Activated CD4-positive, alpha-beta T cell treated with anti-CD3 and anti-CD28 coated beads, Interleukin-10, Interleukin-2, amounts not matched to agents 100 ng/mL and 50 ng/mL, durations not matched to agents 16 hours and 8 hours (primary cell): ENCODE results near the gene PIK3AP1.
"Not testable (repeated sequence)": the region's sequence is repeated elsewhere in the genome, so short reads cannot be mapped to it uniquely, and the experiment has no call there.

ENCODE experiments used
- DNase-seq: peaks from one replicate; pipeline ENCODE4 v3.0.0-alpha.2; 2020

Gene PIK3AP1, protein sequence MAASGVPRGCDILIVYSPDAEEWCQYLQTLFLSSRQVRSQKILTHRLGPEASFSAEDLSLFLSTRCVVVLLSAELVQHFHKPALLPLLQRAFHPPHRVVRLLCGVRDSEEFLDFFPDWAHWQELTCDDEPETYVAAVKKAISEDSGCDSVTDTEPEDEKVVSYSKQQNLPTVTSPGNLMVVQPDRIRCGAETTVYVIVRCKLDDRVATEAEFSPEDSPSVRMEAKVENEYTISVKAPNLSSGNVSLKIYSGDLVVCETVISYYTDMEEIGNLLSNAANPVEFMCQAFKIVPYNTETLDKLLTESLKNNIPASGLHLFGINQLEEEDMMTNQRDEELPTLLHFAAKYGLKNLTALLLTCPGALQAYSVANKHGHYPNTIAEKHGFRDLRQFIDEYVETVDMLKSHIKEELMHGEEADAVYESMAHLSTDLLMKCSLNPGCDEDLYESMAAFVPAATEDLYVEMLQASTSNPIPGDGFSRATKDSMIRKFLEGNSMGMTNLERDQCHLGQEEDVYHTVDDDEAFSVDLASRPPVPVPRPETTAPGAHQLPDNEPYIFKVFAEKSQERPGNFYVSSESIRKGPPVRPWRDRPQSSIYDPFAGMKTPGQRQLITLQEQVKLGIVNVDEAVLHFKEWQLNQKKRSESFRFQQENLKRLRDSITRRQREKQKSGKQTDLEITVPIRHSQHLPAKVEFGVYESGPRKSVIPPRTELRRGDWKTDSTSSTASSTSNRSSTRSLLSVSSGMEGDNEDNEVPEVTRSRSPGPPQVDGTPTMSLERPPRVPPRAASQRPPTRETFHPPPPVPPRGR

GRCh38 chr10:96720422-96721206 lies at the start of gene PIK3AP1:
Gene PIK3AP1 (minus strand): TSS chr10:96720514. CDS start chr10:96720394, 120 bp downstream.
- peak; percentile 44 for DNase-seq

DNA sequence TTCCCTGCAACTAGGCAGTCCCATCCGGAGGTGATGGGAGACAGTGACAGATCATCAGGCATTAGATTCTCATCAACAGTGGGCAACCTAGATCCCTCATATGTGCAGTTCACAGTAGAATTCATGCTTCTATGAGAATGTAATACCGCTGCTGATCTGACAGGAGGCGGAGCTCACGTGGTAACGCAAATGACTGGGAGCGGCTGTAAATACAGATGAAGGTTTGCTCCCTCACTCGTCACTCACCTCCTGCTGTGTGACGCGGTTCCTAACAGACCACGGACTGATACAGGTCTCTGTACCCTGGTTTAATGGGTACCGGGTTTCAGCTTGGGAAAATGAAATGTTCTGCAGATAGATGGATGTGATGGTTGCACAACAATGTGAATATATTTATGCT lies 47.8 kb upstream of the PIK3AP1 start:
- no peak for DNase-seq

DNA sequence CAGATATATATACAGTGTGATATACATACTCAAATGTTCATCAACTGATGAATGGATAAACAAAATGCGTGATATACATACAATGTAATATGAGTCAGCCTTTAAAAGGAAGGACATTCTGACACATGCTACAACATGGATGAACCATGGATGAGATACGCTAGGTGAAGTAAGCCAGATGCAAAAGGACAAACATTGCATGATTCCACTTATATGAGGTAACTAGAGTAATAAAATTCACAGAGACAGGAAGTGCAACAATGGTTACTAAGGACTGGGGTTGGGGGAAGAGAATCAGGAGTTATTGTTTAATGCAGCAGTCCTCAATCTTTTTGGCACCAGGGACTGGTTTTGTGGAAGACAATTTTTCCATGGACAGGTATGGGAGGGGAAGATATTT lies 47.3 kb upstream of the PIK3AP1 start:
- no peak for DNase-seq

GRCh38 chr10:96765406-96766240 lies 45.3 kb upstream of the PIK3AP1 start:
- peak; percentile 71 for DNase-seq

GRCh38 chr10:96764425-96765060 lies 44.2 kb upstream of the PIK3AP1 start:
- no peak for DNase-seq

- peak; percentile 4 for DNase-seq
These were observed 38.1 kb upstream of the PIK3AP1 start for GRCh38 chr10:96758423-96758822.

DNA sequence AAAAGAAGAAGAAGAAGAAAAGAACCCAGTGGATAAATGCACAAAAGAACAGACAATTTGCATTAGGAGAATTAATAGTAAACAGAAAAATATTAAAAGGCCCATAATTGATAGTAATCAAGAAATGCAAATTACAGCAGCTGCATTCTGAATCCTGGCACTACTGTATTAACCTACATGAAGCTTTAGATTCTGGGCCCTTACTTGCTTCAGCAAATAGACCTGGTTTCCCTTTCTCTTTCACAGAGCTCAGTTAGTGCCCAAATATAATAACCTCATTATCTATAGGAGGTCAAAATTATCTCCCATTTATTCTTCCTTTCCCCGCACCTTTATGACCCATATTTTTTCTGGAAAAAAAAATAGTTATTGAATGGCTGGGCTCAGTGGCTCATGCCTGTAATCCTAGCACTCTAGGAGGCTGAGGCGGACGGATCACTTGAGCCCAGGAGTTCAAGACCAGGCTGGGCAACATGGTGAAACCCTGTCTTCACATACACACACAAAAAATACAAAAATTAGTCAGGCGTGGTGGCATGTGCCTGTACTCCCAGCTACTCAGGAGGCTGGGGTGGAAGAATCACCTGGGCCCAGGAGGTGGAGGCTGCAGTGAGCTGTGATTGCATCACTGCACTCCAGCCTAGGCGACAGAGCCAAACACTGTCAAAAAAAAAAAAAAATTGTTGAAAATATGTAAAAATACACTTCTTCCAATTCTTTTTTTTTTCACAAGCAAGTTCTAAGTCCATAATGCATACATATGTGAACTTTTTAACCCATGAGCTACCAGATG lies 36.0 kb upstream of the PIK3AP1 start:
- DNase-seq: no peak

DNA sequence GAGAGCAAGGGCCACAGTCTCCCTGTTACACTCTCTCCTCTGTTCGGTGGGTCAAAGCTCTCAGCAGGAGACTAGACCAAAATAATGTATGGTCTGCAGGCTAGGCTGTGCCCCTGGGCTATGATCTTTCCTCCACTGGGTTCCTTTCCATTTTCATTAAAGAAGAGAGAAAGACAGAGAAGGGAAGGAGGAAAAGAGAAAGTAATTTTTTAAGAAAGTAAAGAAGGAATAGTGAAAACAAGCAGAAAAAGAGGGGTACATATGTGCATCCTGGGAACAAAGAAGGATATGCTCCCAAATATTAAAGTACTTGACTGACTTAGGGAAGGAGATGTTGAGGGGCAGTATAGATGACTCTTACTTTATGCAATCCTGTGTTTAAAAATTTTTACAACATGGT lies 33.6 kb upstream of the PIK3AP1 start:
- DNase-seq: no peak

DNA sequence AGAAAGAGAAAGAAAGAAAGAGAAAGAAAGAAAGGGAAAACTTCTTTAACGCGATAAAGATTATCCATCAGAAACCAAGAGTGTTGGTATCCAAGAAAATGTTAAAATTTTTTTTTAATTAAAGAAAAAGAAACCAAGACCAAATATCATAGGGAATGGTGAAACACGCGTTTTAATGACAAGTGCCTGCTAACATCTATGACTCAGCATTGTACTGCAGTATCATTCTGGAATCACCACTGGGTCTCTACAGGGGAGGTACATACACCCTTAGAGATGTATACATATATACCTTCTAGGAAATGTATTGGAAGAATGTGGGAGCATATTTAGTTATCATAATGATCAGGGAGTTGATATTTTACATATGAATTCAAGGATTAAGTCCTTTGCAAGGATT lies 32.1 kb upstream of the PIK3AP1 start:
- DNase-seq: no peak

DNA sequence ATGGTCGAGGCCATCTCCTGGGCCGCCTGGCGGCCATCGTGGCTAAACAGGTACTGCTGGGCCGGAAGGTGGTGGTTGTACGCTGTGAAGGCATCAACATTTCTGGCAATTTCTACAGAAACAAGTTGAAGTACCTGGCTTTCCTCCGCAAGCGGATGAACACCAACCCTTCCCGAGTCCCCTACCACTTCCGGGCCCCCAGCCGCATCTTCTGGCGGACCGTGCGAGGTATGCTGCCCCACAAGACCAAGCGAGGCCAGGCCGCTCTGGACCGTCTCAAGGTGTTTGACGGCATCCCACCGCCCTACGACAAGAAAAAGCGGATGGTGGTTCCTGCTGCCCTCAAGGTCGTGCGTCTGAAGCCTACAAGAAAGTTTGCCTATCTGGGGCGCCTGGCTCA lies 30.0 kb upstream of the PIK3AP1 start:
- DNase-seq: not testable (repeated sequence)

GRCh38 chr10:96747734-96748550 lies 27.6 kb upstream of the PIK3AP1 start:
- peak; percentile 68 for DNase-seq

GRCh38 chr10:96746503-96746902 lies 26.2 kb upstream of the PIK3AP1 start:
- DNase-seq: no peak

GRCh38 chr10:96745950-96746349 lies 25.6 kb upstream of the PIK3AP1 start:
- no peak for DNase-seq

GRCh38 chr10:96743988-96744585 lies 23.8 kb upstream of the PIK3AP1 start:
- no peak for DNase-seq

GRCh38 chr10:96741557-96741956 lies 21.2 kb upstream of the PIK3AP1 start:
- not testable (repeated sequence) for DNase-seq

DNA sequence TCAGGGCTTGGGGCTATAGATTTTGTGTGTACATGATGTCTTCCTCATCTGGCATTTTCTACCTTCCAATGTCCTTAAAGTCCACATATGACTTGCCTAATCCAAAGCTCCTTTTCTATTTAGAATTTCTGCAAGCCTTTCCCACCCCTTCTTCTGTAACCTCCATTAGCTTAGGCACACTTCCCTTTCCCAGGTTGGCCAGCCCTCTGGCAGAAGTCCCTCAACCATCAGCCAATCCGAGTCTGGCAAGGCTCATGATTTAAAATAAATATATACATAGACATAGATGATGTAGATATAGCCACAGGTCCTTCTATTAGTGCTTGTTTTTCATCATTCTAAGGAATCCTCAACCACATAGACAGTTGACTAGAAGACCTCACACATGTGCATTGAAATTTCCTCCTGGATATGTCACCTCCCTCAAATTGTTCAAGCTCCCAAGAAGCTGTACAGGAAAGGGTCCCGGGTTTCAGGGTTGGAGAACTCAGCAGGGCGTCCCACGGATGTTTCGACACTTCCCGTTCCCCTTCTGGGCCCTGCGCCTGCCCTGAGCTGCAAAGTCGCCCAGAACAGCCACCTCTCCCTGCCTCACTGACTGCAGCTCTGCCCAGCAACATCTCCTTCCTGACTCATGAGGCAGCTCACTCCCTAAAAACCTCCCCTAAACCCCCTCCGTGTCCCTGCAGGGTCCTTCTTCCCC lies 20.4 kb upstream of the PIK3AP1 start:
- DNase-seq: no peak

GRCh38 chr10:96740141-96740540 lies 19.8 kb upstream of the PIK3AP1 start:
- no peak for DNase-seq

- DNase-seq: not testable (repeated sequence)
These were observed 17.1 kb upstream of the PIK3AP1 start for GRCh38 chr10:96737307-96737902.
